ENCODE results near the gene SNED1.

SNED1 gene

DNA sequence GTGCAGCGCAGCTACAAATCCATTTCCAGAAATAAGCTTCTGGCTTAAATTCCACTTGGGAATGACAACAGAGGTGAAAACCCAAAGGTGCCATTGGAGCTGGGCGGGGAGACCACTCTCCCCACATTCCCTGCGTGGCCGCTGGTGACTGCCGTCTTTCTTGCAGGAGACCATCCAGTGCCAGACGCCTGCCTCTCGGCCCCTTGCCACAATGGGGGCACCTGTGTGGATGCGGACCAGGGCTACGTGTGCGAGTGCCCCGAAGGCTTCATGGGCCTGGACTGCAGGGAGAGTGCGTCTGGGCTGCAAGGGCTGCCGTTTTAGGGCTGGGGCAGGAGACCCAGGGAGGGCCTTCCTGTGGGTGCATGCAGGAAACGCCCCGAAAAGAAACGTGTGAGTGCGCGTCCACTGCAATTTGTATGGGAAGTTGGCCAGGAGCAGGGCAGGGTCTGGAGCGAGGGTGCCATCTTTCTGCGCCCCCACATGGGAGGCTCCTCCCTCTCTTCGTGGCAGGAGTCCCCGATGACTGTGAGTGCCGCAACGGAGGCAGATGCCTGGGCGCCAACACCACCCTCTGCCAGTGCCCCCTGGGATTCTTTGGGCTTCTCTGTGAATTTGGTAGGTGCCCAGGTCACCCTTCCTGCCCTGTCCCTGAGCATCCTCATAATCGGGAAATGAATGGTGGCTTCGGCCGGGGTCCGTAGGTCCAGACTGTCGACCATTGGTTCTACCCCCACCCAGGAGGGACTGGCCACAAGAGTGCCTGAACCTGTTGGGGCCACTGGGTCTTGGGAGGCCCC, 49.9 kb downstream of the SNED1 start:
- DNase-seq, result no peak
- no peak for ATAC-seq

DNA sequence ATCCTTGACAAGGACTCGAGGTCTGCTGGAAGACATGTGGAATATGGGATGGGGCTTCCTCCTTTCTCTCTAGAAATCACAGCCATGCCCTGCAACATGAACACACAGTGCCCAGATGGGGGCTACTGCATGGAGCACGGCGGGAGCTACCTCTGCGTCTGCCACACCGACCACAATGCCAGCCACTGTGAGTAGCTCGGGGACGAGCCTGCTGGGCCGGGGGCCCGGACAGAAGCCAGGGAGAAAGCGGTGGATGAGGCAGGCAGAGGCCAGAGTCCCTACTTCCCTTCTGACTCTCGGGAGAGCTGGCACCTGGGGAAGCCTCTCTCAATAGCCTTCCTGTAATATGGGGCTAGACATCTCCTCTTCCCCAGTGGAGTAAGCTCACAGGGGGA, 50.5 kb downstream of the SNED1 start:
- DNase-seq (no peak), ATAC-seq (no peak)

DNA sequence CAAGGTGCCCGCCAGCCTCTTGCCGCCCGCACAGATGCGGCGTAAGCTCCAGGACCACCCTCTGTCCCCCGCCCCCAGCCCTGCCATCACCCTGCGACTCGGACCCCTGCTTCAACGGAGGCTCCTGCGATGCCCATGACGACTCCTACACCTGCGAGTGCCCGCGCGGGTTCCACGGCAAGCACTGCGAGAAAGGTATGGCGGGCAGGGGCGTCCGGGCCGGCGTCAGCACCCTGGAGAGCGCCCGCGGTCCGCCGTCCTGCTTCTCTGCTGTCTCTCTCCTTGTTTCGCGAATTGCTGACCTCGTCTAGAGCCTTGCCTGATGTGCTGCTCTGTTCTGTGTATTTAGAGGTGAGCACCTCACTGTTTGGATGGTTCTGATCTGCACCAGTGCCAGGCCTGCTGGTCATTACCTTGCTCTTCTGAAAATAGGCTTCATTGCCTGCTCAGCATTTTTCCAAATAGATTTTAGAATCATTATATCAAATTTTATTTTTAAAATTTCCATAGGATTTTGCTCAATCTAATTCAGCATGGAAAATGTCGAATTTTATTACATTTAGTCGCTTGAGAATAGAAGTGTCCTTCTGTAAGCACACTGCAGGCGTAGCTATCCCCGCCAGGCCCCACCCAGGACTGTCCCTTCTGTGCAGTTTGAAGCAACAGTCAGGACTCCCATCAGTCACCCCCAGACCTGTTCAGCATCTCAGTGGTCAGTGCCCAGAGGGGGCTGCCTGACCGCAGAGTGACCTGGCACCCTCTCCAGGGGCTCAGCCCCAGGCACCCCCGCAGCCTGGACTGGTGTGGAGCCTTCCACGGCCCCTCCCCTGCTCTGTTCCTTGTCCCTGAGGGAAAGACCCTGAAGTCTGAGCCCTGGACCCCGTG, 51.6 kb downstream of the SNED1 start:
- DNase-seq, result no peak
- ATAC-seq, result no peak

DNA sequence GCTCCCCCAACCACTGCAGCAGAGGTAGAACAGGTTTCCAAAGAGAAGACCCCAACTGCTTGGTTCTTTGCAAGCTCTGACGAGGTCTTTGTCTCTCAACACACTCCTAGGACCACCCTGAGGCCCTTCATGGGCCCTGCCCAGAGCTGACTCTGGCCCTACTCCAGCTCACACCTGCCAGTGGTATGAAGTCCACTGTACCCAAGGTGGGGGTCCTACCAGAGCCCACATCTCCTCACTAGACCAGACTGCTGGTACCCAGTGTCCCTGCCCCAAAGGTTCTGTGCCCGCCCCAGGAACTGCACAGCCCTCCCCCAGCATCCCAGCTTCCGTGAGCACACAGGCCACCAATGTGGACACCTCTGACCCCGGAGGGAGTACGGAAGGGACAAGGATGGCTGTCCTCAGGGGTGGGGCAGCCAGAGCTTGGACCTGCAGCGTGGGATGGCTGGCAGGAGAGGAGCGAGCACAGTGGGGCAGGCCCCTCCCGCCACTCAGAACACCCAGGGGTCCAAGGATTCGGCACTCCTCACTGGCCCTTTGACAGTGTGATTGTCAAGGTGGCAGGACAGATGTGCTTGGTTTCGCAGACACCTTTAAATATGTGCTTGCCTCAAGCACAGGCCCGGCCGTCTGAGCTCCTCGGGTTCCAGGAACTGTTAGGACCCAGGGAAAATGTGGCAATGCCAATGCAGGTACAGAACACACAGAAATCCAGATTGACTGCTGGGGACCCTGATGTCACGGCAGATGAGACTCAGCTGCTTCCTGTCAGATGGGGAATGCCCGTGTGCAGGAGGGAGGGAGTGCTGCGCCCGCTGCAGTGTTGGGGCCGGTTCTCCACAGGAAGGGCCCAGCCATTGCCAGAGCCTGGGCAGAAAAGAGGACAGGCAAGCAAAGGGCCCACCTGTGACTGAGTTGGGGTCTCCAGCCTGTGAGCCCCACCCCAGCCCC, 52.5 kb downstream of the SNED1 start:
- no peak for ATAC-seq
- no peak for DNase-seq

DNA sequence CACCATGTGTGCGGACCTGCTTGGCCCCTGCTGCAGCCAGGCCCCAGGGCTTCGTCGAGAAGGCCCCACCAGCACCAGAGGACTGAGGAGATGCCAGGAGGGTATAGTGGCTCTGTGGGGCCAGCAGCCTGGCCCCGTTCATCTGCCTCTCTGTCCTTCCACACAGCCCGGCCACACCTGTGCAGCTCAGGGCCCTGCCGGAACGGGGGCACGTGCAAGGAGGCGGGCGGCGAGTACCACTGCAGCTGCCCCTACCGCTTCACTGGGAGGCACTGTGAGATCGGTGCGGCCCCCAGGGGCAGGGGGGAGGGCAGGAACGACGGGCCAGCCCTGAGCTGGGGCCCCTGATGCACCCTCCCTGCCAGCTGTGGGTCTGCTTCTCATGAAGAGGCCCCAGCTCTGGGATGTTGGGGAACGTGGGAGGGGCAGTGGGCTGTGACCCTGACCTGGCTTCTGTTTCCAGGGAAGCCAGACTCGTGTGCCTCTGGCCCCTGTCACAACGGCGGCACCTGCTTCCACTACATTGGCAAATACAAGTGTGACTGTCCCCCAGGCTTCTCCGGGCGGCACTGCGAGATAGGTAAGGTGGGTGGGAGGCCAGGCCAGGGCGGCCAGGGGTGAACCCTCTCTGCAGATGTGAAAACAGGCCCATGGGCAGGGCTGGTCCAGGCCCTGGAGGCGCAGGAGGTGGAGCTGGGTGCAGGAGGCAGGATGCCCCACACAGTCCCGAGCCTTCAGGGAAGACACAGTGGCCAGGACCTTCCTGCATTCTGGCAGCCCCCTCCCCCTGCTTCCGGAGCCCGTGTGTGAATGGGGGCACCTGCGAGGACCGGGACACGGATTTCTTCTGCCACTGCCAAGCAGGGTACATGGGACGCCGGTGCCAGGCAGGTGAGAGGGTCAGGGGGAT, 53.4 kb downstream of the SNED1 start:
- ATAC-seq (no peak), DNase-seq (no peak)

DNA sequence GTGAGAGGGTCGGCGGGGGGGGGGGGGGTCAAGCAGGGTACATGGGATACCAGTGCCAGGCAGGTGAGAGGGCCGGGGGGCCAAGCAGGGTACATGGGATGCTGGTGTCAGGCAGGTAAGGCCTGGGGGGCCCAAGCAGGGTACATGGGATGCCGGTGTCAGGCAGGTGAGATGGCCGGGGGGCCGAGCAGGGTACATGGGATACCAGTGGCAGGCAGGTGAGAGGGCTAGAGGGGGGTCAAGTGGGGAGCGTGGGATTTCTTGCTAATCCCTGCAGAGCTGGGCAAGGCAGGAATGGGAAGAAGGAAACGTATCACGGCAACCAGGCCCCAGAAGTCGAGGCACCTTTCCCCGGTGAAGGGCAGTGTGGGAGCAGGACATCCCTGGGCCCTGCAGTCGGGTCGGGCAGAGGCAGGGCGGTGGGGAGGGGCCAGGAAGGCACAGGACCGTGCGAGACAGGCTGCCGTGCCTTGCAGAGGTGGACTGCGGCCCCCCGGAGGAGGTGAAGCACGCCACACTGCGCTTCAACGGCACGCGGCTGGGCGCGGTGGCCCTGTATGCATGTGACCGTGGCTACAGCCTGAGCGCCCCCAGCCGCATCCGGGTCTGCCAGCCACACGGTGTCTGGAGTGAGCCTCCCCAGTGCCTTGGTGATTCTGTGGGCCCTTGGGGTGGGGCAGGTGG, 54.4 kb downstream of the SNED1 start:
- DNase-seq, result no peak
- ATAC-seq, result no peak

DNA sequence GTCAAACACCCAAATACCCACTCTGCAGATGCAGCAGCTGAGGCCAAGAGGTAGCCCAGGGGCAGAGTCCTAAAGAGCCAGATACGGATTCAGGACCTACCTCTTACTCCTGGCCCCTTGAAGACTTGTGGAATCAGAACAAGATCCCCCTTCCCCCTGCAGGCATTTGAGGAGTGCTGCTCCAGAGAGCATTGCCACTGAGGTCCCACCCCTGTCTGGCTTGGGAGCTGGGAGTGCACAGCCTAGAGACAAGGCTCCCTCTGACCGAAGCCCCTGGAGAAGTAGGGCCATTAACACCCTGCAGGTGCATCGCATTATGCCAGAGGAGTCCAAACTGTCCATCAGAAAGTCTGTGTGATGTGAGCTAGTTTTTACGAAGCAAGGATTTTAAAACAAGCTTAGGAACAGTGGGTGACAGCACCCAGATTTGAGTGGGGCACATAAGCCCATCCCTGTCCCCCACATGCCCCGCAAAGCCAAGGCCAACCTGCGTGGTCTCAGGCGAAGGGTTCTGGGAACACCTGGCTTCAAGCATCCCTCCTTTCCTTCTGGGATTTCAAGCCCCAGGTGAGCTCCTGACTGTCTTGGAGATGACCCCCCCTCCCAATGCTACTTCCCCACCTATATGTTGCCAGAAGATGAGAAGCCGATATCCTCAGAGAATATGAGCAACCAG, 55.3 kb downstream of the SNED1 start:
- ATAC-seq (no peak), DNase-seq (no peak)

DNA sequence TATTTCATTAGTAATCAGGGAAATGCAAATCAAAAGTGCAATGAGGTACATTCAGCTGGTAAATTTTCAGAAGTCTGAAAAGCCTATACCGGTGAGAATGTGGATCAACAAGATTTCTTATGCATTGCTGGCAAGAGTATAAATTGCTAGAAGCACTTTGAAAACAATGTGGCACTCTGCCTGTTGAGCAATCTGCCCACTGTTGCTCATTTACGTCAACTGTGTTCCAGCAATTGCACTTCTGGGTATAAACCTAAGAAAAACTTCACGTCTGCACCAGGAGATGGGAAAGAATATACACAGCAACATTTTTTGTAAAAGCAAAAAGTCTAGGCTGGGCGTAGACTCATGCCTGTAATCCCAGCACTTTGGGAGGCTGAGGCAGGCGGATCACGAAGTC, 62.9 kb downstream of the SNED1 start:
- ATAC-seq (no peak), DNase-seq (no peak)

DNA sequence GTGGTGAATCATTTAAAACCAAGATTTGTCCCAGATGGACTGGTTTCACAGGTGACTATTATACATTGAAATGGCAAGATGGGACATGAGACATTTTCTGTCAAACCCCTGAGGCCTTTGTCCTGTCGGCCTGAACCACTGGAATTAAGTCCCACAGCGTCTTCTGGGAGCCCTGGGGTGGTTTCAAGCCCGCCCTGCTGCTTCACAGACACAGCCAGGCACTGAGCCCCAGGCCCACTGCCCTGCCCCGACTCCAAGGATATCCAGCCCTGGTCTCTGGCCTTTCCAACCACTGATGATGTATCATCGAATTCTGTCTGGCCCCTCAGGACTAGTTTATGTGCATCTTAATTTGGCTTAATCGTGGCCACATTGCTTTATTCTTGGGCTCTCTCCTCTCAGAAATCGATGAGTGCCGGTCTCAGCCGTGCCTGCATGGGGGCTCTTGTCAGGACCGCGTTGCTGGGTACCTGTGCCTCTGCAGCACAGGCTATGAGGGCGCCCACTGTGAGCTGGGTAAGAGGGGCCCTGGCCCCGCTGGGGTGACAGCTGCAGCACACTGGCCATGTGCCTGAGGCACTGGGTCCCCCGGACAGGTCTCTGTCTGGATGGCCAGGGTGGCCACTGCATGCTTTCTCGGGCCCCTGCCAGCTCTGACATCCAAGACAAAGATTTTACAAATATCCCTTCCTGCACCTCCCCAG, 64.1 kb downstream of the SNED1 start:
- ATAC-seq, result no peak

DNA sequence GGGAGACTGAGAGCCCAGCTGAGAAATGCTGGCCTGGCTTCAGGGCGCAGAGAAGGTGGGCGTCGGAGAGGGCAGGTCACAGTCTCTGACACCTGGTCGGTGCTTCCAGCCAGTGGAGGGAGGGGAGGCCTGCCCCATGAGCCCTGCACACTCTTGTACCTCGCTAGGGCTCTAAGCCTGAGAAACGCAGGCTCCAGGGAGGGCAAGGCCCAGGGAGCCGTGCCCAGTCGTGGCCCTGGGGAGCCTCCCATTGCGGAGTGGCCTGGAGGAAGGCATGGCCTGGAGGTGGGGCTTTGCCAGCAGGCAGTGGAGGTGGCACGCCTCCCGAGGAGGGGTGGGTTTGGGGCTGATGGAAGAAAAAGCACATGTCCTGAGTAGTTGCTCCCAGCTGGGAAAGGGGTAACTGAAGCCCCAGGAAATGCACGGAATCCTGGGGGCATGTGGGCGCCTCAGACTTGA, 64.7 kb downstream of the SNED1 start:
- DNase-seq, result no peak
- ATAC-seq, result no peak

More for the DNA sequence above, 64.1 kb downstream of the SNED1 start:
- DNase-seq, result no peak

DNA sequence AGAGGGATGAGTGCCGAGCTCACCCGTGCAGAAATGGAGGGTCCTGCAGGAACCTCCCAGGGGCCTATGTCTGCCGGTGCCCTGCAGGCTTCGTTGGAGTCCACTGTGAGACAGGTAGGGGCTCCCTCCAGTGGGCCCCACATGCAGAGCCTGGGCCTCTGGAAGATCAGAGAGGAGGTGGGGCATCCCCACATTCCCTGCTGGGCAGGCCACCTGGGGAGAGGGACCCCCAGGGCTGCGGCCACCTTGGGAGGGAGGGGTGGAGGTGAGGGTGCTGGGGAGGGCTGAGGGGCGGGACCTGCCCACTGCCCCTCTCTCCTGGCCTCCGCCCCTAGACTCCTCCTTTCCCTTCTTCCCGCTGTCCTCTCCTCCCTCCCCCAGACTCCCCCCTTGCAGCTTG, 65.2 kb downstream of the SNED1 start:
- ATAC-seq (peak; percentile 19), DNase-seq (no peak)

DNA sequence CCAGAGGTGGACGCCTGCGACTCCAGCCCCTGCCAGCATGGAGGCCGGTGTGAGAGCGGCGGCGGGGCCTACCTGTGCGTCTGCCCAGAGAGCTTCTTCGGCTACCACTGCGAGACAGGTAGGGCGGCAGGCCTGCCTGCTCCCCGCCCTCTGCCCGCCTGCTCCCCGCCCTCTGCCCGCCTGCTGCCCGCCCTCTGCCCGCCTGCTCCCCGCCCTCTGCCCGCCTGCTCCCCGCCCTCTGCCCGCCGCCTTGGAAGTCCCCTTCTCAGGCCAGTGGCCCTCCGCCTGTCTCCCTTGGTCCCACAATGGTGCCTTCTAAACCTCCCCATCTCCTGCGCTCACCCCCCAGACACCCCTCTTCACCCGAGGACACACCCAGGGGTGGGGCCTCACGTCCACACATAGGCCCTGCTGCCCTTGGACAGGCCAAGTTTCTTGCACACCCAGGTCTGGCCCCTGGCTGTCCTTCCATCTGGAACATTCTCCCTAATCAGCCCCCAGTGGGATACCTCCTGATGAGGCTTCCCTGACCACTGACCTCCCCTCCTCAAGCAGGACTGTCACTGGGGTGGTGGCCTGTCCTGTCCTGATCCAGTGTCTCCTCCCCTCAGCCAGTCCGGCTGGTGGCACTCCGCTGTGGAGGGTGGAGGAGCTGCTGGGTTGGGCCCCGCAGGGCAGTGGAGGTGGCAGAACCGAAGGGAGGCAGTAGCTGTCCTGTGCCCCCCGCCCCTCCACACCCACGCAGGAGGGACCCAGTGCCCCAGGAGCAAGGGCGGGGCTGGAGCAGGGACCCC, 65.8 kb downstream of the SNED1 start:
- DNase-seq, result peak; percentile 48
- peak; percentile 56 for ATAC-seq

DNA sequence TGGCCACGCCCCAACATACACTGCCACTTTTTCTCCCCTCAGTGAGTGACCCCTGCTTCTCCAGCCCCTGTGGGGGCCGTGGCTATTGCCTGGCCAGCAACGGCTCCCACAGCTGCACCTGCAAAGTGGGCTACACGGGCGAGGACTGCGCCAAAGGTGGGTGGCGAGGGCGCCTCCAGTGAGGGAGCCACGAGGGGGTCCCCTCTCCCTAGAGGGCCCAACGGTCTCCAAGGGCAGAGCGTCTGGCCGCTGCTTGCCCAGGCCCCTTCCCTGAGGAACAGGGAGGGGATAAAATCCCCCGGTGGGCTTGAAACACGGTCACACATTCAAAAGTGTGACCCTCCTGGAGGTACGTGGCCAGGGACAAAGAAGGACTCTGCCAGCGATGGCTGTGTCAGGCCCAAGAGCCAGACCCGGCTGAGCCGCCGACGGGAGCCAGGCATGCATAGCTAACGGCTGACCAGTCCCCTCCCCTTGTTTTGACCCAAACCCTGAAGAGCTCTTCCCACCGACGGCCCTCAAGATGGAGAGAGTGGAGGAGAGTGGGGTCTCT, 66.5 kb downstream of the SNED1 start:
- DNase-seq, result no peak
- ATAC-seq, result no peak

DNA sequence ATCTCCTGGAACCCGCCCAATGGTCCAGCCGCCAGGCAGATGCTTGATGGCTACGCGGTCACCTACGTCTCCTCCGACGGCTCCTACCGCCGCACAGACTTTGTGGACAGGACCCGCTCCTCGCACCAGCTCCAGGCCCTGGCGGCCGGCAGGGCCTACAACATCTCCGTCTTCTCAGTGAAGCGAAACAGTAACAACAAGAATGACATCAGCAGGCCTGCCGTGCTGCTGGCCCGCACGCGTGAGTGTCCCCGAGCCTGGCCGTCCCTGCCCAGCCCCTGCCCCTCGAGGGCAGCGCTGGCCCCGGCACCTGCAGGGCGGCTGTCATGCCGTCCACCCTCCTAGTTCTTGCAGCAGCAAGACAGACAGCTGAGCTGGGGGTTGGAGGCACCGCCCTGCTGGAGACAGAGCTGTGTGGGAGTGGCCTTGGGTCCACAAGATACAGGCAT, 67.0 kb downstream of the SNED1 start:
- DNase-seq, result no peak
- no peak for ATAC-seq

DNA sequence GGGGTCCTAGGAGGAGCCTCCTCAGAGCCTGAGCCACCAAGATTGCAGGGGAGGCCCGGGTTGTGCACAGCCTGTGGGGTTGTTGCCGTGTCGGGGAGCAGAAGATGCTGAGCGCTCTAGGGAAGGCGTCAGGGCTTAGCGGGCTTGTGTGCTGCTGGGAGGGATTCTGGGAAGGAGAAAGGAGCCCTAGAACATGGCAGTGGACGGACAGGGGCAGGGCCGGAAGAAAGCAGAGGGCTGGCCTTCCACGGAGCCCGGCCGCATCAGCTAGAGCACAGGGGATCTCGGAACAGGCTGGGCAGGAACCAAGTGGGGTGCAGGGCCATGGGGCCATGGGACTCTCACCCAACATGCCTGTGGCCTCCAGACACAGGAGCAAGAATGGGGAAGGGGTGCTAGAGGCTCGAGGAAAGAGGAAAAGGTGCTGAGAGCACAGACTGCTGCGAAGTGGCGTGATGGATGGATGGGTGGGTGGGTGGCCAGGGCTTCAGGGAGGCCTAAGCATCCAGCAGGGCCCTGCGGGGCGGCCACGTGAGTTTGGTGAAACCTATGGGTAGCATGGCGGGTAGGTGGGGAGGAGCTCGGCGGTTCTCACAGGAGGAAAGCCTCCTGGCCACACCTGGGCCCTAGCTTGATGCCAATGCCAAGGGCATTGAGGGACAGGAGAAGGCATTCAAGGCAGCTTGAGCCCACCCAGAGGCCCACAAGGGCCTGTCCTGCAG, 67.9 kb downstream of the SNED1 start:
- ATAC-seq (no peak), DNase-seq (no peak)

DNA sequence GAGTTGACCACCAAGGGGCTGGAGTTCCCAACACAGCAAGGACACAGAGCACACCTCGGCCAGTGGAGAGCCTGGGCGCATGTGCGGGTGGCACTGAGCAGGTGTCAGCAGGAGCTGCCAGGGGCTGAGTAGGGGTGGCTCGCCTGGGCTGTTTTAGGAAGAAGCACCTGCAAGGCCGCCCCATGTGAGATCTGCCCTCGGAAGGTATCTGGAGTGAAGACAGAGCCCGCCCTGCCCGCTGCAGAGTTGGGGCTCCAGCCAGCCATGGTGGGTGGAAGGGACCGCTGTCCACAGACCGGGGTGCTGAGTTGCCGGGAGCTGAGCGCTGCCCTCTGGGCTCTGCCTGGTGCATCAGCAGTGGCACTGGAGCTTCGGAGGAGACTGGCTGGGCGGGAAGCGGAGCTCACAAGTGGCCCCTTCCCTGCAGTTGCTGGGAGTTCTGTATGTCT, 68.5 kb downstream of the SNED1 start:
- DNase-seq, result no peak
- no peak for ATAC-seq

DNA sequence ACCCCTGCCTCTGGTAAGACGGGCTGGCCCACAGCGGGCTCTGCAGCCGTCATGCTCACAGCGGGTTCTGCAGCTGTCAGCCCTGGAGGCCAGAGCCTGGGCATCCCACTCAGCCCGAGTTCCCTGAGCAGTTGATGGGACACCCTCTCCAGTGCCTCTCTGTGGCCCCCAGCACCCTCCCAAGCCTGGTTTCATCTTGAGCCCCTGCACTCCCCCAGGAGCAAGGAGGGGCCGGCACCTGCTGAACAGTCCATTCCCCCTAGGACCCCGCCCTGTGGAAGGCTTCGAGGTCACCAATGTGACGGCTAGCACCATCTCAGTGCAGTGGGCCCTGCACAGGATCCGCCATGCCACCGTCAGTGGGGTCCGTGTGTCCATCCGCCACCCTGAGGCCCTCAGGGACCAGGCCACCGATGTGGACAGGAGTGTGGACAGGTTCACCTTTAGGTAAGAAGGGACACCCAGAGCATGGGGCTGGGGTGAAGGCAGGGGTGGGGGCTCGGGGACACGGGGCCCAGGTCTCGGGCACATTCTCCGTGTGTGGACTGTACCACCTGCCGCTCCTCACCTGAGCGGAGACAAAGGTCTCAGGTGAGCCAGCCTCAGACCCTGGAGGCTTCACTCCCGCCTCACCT, 69.2 kb downstream of the SNED1 start:
- ATAC-seq (no peak), DNase-seq (no peak)
